Measurements from ENCODE around the gene WBP11. TPM values are rescaled to one million over a fixed set of nuclear protein-coding genes. Genes with fewer than 3 reads are reported as not detected.

Gene WBP11
- total and polyA plus RNA-seq, 2 of the 13 experiments (the other 11 are each of a cell fraction or from before 2014, with no cell fraction given): 7.6 to 31.0 TPM

DNA sequence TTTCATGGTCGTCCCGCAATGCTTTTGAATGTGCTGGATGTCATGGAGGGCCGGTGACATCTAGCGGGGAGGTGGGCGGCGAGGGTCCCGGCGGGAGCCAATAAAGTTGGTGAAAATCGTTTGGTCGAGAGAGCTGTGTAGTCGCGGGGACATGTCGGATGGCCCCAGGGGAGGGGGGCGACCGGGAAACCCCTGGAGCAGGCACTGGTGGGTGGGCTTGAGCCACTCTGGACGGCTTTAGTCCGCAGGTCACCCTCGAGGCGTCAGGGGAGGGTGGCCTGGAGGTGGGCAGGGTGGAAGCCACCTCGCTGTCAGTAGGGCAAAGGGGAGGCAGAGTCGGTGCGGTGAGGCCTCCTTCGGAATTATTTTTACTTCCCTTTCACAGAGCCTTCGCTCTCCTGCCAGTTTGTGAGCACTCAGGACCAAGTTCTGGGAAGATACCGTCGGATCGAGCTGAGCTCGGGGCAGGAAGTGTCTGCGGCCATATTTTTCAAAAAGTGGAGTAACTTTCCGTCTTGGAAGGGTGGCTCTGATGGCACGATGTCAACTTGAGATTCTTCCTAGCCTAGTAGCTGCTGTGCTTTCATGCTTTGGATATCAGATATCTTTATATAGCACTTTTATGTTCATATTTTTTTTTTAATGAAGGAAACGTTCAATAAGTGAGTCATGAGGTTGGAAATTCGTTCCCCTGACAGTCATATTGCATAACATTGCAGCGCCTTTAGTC, 28.2 kb downstream of the WBP11 start (continued):
- TF ChIP-seq, protein P1, sequence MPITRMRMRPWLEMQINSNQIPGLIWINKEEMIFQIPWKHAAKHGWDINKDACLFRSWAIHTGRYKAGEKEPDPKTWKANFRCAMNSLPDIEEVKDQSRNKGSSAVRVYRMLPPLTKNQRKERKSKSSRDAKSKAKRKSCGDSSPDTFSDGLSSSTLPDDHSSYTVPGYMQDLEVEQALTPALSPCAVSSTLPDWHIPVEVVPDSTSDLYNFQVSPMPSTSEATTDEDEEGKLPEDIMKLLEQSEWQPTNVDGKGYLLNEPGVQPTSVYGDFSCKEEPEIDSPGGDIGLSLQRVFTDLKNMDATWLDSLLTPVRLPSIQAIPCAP (CRISPR knock-in tag; IDR thresholded peaks at IDR 0.05; ENCODE audit: low read depth): no peak
- TF ChIP-seq MTF1 (CRISPR knock-in tag; IDR thresholded peaks at IDR 0.05): no peak
- TF ChIP-seq ZNF777 (CRISPR knock-in tag; IDR thresholded peaks at IDR 0.05): peak; percentile 61
- no peak for TF ChIP-seq ARHGAP35 (CRISPR knock-in tag; IDR thresholded peaks at IDR 0.05; ENCODE audit: borderline replicate concordance)
- TF ChIP-seq CBX5 (CRISPR knock-in tag; IDR thresholded peaks at IDR 0.05; ENCODE audit: borderline replicate concordance): no peak
- peak; percentile 46 for TF ChIP-seq CEBPB (IDR thresholded peaks at IDR 0.05; ENCODE audit: borderline replicate concordance, low read depth, low read length)
- no peak for TF ChIP-seq ZNF136 (CRISPR knock-in tag; IDR thresholded peaks at IDR 0.05; ENCODE audit: low read depth)
- TF ChIP-seq GZF1 (CRISPR knock-in tag; IDR thresholded peaks at IDR 0.05): no peak
- no peak for TF ChIP-seq HDAC2 (CRISPR knock-in tag; IDR thresholded peaks at IDR 0.05)
- TF ChIP-seq SP140L (CRISPR knock-in tag; IDR thresholded peaks at IDR 0.05; ENCODE audit: borderline replicate concordance): no peak
- TF ChIP-seq, protein P2, sequence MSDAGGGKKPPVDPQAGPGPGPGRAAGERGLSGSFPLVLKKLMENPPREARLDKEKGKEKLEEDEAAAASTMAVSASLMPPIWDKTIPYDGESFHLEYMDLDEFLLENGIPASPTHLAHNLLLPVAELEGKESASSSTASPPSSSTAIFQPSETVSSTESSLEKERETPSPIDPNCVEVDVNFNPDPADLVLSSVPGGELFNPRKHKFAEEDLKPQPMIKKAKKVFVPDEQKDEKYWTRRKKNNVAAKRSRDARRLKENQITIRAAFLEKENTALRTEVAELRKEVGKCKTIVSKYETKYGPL (CRISPR knock-in tag; IDR thresholded peaks at IDR 0.05): peak; percentile 32; the same call in 1 of the 2 replicates
- TF ChIP-seq, protein P3, sequence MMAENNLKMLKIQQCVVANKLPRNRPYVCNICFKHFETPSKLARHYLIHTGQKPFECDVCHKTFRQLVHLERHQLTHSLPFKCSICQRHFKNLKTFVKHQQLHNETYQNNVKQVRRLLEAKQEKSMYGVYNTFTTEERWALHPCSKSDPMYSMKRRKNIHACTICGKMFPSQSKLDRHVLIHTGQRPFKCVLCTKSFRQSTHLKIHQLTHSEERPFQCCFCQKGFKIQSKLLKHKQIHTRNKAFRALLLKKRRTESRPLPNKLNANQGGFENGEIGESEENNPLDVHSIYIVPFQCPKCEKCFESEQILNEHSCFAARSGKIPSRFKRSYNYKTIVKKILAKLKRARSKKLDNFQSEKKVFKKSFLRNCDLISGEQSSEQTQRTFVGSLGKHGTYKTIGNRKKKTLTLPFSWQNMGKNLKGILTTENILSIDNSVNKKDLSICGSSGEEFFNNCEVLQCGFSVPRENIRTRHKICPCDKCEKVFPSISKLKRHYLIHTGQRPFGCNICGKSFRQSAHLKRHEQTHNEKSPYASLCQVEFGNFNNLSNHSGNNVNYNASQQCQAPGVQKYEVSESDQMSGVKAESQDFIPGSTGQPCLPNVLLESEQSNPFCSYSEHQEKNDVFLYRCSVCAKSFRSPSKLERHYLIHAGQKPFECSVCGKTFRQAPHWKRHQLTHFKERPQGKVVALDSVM (CRISPR knock-in tag; IDR thresholded peaks at IDR 0.05): 0 out of 2 replicates have a peak, but pooled peaks have one; percentile 11
- TF ChIP-seq, protein P4, sequence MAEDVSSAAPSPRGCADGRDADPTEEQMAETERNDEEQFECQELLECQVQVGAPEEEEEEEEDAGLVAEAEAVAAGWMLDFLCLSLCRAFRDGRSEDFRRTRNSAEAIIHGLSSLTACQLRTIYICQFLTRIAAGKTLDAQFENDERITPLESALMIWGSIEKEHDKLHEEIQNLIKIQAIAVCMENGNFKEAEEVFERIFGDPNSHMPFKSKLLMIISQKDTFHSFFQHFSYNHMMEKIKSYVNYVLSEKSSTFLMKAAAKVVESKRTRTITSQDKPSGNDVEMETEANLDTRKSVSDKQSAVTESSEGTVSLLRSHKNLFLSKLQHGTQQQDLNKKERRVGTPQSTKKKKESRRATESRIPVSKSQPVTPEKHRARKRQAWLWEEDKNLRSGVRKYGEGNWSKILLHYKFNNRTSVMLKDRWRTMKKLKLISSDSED (CRISPR knock-in tag; IDR thresholded peaks at IDR 0.05): no peak
- peak; percentile 68; the same call in 1 of the 2 replicates for TF ChIP-seq PPARG (CRISPR knock-in tag; conservative IDR thresholded peaks at IDR 0.05)
- TF ChIP-seq, protein P5, sequence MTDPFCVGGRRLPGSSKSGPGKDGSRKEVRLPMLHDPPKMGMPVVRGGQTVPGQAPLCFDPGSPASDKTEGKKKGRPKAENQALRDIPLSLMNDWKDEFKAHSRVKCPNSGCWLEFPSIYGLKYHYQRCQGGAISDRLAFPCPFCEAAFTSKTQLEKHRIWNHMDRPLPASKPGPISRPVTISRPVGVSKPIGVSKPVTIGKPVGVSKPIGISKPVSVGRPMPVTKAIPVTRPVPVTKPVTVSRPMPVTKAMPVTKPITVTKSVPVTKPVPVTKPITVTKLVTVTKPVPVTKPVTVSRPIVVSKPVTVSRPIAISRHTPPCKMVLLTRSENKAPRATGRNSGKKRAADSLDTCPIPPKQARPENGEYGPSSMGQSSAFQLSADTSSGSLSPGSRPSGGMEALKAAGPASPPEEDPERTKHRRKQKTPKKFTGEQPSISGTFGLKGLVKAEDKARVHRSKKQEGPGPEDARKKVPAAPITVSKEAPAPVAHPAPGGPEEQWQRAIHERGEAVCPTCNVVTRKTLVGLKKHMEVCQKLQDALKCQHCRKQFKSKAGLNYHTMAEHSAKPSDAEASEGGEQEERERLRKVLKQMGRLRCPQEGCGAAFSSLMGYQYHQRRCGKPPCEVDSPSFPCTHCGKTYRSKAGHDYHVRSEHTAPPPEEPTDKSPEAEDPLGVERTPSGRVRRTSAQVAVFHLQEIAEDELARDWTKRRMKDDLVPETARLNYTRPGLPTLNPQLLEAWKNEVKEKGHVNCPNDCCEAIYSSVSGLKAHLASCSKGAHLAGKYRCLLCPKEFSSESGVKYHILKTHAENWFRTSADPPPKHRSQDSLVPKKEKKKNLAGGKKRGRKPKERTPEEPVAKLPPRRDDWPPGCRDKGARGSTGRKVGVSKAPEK (CRISPR knock-in tag; IDR thresholded peaks at IDR 0.05; ENCODE audit: borderline replicate concordance): no peak
- TF ChIP-seq SP4 (CRISPR knock-in tag; IDR thresholded peaks at IDR 0.05): no peak
- TF ChIP-seq, protein P6, sequence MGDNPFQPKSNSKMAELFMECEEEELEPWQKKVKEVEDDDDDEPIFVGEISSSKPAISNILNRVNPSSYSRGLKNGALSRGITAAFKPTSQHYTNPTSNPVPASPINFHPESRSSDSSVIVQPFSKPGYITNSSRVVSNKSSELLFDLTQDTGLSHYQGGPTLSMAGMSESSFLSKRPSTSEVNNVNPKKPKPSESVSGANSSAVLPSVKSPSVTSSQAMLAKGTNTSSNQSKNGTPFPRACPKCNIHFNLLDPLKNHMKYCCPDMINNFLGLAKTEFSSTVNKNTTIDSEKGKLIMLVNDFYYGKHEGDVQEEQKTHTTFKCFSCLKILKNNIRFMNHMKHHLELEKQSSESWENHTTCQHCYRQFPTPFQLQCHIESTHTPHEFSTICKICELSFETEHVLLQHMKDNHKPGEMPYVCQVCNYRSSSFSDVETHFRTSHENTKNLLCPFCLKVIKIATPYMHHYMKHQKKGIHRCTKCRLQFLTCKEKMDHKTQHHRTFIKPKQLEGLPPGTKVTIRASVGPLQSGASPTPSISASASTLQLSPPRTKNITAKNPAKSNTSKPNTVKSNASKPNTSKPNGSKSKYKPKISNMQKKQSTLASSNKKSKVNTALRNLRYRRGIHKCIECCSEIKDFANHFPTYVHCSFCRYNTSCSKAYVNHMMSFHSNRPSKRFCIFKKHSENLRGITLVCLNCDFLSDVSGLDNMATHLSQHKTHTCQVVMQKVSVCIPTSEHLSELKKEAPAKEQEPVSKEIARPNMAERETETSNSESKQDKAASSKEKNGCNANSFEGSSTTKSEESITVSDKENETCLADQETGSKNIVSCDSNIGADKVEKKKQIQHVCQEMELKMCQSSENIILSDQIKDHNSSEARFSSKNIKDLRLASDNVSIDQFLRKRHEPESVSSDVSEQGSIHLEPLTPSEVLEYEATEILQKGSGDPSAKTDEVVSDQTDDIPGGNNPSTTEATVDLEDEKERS (CRISPR knock-in tag; IDR thresholded peaks at IDR 0.05): 0 out of 2 replicates have a peak, but pooled peaks have one; percentile 6
- TF ChIP-seq AHR (CRISPR knock-in tag; IDR thresholded peaks at IDR 0.05): no peak
